Progenitor cell of endocrine pancreas (in vitro differentiated cells): ENCODE measurements around the gene DDX43. TPM values are rescaled to one million over a fixed set of nuclear protein-coding genes. Genes with fewer than 3 reads are reported as not detected.

Source experiments
- DNase-seq: peaks from one replicate; pipeline ENCODE4 v3.0.0; 2021; ENCODE audit warnings: low spot score; ENCODE audit not compliant: unreplicated experiment
- H3K27ac Mint-ChIP-seq: 2 replicates; pipeline ENCODE4 v1.8.0; 2021; ENCODE audit warnings: mild to moderate bottlenecking, moderate library complexity, mixed read lengths
- H3K27me3 Mint-ChIP-seq: 2 replicates; pipeline ENCODE4 v1.8.0; 2021; ENCODE audit warnings: mixed read lengths
- H3K36me3 Mint-ChIP-seq: 2 replicates; pipeline ENCODE4 v1.8.0; 2022; ENCODE audit warnings: mixed read lengths; ENCODE audit not compliant: insufficient read depth
- H3K4me1 Mint-ChIP-seq: 2 replicates; pipeline ENCODE4 v1.8.0; 2021; ENCODE audit warnings: low read depth, mixed read lengths
- H3K4me3 Mint-ChIP-seq: 2 replicates; pipeline ENCODE4 v1.8.0; 2021; ENCODE audit warnings: low read depth, mild to moderate bottlenecking, moderate library complexity, mixed read lengths
- H3K9me3 Mint-ChIP-seq: 2 replicates; pipeline ENCODE4 v1.8.0; 2021; ENCODE audit warnings: low read depth, mixed read lengths
- CTCF ChIP-seq: fragments of 200-600 bp; sonication (generic); IDR thresholded peaks from one replicate; pipeline ENCODE4 v1.5.0; 2021; ENCODE audit warnings: antibody characterized with exemption, mild to moderate bottlenecking; ENCODE audit not compliant: unreplicated experiment
- total RNA-seq: library from RNA; stranded (reverse); gene quantifications from 2 replicates; pipeline ENCODE4 v1.2.1, GENCODE V29; 2021

DDX43 gene
- total RNA-seq, 1 donor from 2014 or later, result not detected

GRCh38 chr6:73368675-73369074, 26.0 kb upstream of the DDX43 start:
- Mint-ChIP-seq H3K4me3 (no peak overlapping the region), H3K27ac (no peak overlapping the region), H3K27me3 (peaks cover 4% of the 10 kb centered on the region), H3K4me1 (no peaks in the 10 kb centered on the region), H3K36me3 (no peaks in the 10 kb centered on the region), H3K9me3 (peaks cover 5% of the 10 kb centered on the region)
- no peak for DNase-seq
- TF ChIP-seq CTCF, result no peak

GRCh38 chr6:73369157-73369556, 25.5 kb upstream of the DDX43 start:
- no peak for DNase-seq
- peaks cover 4% of the 10 kb centered on the region for H3K27me3 Mint-ChIP-seq
- TF ChIP-seq CTCF, result no peak
- no peak overlapping the region for H3K4me3 Mint-ChIP-seq
- no peaks in the 10 kb centered on the region for H3K36me3 Mint-ChIP-seq
- no peaks in the 10 kb centered on the region for H3K4me1 Mint-ChIP-seq
- H3K9me3 Mint-ChIP-seq, result peaks cover 5% of the 10 kb centered on the region
- H3K27ac Mint-ChIP-seq, result no peak overlapping the region

GRCh38 chr6:73369563-73369962, 25.1 kb upstream of the DDX43 start, which contains the start of gene OOEP:
Gene OOEP, minus strand, starts transcription at chr6:73369897. Its CDS starts 105 bp downstream, at chr6:73369792.
- Mint-ChIP-seq H3K9me3 (peaks cover 5% of the 10 kb centered on the region), H3K36me3 (no peaks in the 10 kb centered on the region), H3K4me1 (no peaks in the 10 kb centered on the region), H3K27ac (no peak within 1 kb of the TSS), H3K27me3 (peaks cover 4% of the 10 kb centered on the region), H3K4me3 (no peak within 1 kb of the TSS)
- no peak for DNase-seq
- no peak for TF ChIP-seq CTCF

- no peaks in the 10 kb centered on the region for H3K4me1 Mint-ChIP-seq
- no peak overlapping the region for H3K4me3 Mint-ChIP-seq
- H3K27me3 Mint-ChIP-seq, result peaks cover 4% of the 10 kb centered on the region
- TF ChIP-seq CTCF, result no peak
- H3K27ac Mint-ChIP-seq, result no peak overlapping the region
- H3K36me3 Mint-ChIP-seq, result no peaks in the 10 kb centered on the region
- DNase-seq, result no peak
- peaks cover 5% of the 10 kb centered on the region for H3K9me3 Mint-ChIP-seq
Measured at GRCh38 chr6:73371984-73372383, 22.6 kb upstream of the DDX43 start.

GRCh38 chr6:73372516-73372915, 22.1 kb upstream of the DDX43 start:
- no peak overlapping the region for H3K27ac Mint-ChIP-seq
- DNase-seq, result no peak
- no peak for TF ChIP-seq CTCF
- peaks cover 4% of the 10 kb centered on the region for H3K27me3 Mint-ChIP-seq
- H3K36me3 Mint-ChIP-seq, result no peaks in the 10 kb centered on the region
- no peaks in the 10 kb centered on the region for H3K4me1 Mint-ChIP-seq
- peaks cover 5% of the 10 kb centered on the region for H3K9me3 Mint-ChIP-seq
- H3K4me3 Mint-ChIP-seq, result no peak overlapping the region
